Left ventricle myocardium inferior (tissue), 1 donor: ENCODE measurements around the gene KIAA1191. TPM values are rescaled to one million over a fixed set of nuclear protein-coding genes. Genes with fewer than 3 reads are reported as not detected.
"Not testable (repeated sequence)": the region's sequence is repeated elsewhere in the genome, so short reads cannot be mapped to it uniquely, and the experiment has no call there.

Experiments
- DNase-seq: peaks from one replicate; pipeline ENCODE4 v3.0.0-alpha.2; 2020
- H3K27ac ChIP-seq: fragments of 200-600 bp; replicated peaks from 2 replicates; pipeline ENCODE4 v1.8.0; 2021
- H3K27me3 ChIP-seq: fragments of 200-600 bp; 2 replicates; pipeline ENCODE4 v1.8.0; 2021; ENCODE audit warnings: low read depth
- H3K36me3 ChIP-seq: fragments of 200-600 bp; 2 replicates; pipeline ENCODE4 v1.8.0; 2021
- H3K4me1 ChIP-seq: fragments of 200-600 bp; 2 replicates; pipeline ENCODE4 v1.8.0; 2021
- H3K4me3 ChIP-seq: fragments of 200-600 bp; 2 replicates; pipeline ENCODE4 v1.8.0; 2021; ENCODE audit warnings: mild to moderate bottlenecking, moderate library complexity
- H3K9me3 ChIP-seq: fragments of 200-600 bp; replicated peaks from 2 replicates; pipeline ENCODE4 v1.8.0; 2021
- intact Hi-C: fragments of 100-400 bp; cut with micrococcal nuclease; formaldehyde crosslinking; loops from one replicate; pipeline ENCODE4 v1.11.0; 2022
- total RNA-seq: library from RNA; stranded (reverse); fragmentation: NEBNext Ultra II Directional; extraction: Animal tissue kit (Norgen Biotek cat#: 25700); gene quantifications from one replicate; pipeline ENCODE4 v1.2.1, GENCODE V29; 2021
- TF ChIP-seq, protein P1 (sequence below): fragments of 200-600 bp; IDR thresholded peaks from 2 replicates; pipeline ENCODE4 v1.8.0; 2021; ENCODE audit warnings: antibody characterized with exemption, mild to moderate bottlenecking, borderline replicate concordance
- donor health status: DM: no; HTN: yes; CAD: no; lungs with severe emphysema.

The KIAA1191 gene
- total RNA-seq, 1 donor from 2014 or later: 91.6 TPM

DNA sequence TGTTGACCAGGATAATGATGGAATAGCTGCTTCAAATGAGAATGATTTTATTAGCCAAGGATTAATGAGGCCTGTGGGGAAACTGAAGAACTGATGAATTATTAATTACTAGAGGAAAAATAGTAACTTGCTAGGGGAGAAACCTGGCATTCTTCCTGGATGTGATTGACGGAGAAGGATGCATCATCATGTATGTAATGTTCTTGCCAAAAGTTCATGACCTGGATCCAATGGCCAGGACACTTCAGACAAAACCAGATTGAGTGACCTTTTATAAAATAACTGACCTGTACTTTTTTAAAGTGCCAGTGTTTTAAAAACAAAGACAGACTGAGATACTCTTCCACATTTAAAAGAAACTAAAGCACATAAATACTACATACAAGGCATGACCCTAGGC lies 23.7 kb downstream of the KIAA1191 start:
- no peaks in the 10 kb centered on the region for H3K4me1 ChIP-seq
- no peak overlapping the region for H3K27ac ChIP-seq
- H3K4me3 ChIP-seq: no peak overlapping the region
- no peak for DNase-seq
- intact Hi-C loops: no loop called here
- peaks cover 17% of the 10 kb centered on the region for H3K9me3 ChIP-seq
- no peaks in the 10 kb centered on the region for H3K27me3 ChIP-seq
- peaks cover 34% of the 10 kb centered on the region for H3K36me3 ChIP-seq
- TF ChIP-seq, protein P1, sequence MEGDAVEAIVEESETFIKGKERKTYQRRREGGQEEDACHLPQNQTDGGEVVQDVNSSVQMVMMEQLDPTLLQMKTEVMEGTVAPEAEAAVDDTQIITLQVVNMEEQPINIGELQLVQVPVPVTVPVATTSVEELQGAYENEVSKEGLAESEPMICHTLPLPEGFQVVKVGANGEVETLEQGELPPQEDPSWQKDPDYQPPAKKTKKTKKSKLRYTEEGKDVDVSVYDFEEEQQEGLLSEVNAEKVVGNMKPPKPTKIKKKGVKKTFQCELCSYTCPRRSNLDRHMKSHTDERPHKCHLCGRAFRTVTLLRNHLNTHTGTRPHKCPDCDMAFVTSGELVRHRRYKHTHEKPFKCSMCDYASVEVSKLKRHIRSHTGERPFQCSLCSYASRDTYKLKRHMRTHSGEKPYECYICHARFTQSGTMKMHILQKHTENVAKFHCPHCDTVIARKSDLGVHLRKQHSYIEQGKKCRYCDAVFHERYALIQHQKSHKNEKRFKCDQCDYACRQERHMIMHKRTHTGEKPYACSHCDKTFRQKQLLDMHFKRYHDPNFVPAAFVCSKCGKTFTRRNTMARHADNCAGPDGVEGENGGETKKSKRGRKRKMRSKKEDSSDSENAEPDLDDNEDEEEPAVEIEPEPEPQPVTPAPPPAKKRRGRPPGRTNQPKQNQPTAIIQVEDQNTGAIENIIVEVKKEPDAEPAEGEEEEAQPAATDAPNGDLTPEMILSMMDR: no peak

DNA sequence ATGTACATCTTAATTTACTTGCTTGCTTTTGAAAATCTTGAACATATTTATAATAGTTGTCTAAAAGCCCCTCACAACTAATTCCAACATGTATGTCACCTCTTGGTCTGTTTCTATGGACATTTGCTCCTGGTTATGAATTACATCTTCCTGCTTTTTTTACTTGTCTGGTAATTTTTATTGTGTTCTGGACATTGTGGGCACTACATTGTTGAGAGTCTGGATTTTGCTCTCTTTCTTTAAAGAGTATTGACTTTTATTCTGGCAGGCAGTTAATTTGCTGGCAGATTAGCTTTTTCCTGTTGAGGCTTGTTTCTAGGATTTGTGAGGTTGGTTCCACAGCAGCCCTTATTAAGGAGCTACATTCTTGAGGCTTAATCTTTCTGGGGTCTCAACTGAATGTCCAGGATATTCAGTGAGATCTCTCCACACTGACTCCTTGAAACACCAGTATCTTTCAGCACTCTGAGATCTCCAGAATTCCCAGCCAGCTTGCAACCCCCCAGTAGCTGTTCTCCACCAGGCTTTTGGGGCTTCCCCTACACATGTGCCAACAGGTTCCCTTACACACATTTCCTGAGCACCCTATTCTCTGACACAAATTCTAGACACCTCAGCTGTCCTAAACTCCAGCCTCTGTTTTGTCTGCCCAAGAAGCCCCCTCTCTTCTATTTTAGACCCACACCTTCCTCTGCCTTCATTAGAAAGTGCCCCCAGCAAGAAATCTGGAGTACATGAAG lies 27.4 kb downstream of the KIAA1191 start:
- no peaks in the 10 kb centered on the region for H3K27me3 ChIP-seq
- peaks cover 41% of the 10 kb centered on the region for H3K36me3 ChIP-seq
- TF ChIP-seq, protein P1: no peak
- intact Hi-C loops: no loop called here
- no peaks in the 10 kb centered on the region for H3K4me1 ChIP-seq
- H3K27ac ChIP-seq: no peak overlapping the region
- H3K9me3 ChIP-seq: peaks cover 17% of the 10 kb centered on the region
- no peak for DNase-seq
- no peak overlapping the region for H3K4me3 ChIP-seq

DNA sequence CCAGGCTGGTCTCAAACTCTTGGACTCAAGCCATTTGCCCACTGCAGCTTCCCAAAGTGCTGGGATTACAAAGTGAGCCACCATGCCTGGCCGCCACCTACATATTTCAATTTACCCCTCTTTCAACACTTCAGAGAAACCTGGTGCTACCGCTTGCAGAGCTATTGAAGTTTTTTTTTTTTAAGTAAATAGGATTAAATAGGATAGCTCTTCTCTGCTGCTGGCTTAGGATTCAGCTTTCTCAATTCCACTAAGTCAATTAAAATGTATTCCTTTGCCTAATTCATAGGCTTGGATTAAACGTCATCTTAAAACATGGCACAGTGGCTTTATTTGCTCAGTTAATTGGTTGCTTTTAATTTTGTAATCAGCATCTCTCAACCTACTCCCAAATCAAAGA lies 41.0 kb downstream of the KIAA1191 start:
- intact Hi-C loops: no loop called here
- Histone ChIP-seq H3K4me1 (no peaks in the 10 kb centered on the region), H3K9me3 (no peaks in the 10 kb centered on the region), H3K4me3 (no peak overlapping the region), H3K36me3 (peaks cover 35% of the 10 kb centered on the region), H3K27me3 (no peaks in the 10 kb centered on the region), H3K27ac (no peak overlapping the region)
- TF ChIP-seq, protein P1: no peak
- no peak for DNase-seq

- Histone ChIP-seq H3K4me1 (no peaks in the 10 kb centered on the region), H3K27ac (no peak overlapping the region), H3K36me3 (peaks cover 40% of the 10 kb centered on the region), H3K9me3 (no peaks in the 10 kb centered on the region), H3K27me3 (no peaks in the 10 kb centered on the region), H3K4me3 (no peak overlapping the region)
- TF ChIP-seq, protein P1: peak; percentile 44
- no peak for DNase-seq
- intact Hi-C loops: no loop called here
Observed at GRCh38 chr5:176319827-176320554, 41.6 kb downstream of the KIAA1191 start.

- Histone ChIP-seq H3K9me3 (no peaks in the 10 kb centered on the region), H3K27ac (no peak overlapping the region), H3K4me3 (no peak overlapping the region), H3K4me1 (no peaks in the 10 kb centered on the region), H3K27me3 (no peaks in the 10 kb centered on the region), H3K36me3 (peaks cover 33% of the 10 kb centered on the region)
- no peak for DNase-seq
- TF ChIP-seq, protein P1: no peak
- intact Hi-C loops: no loop called here
Observed at GRCh38 chr5:176317534-176318374, 43.8 kb downstream of the KIAA1191 start.

- H3K27ac ChIP-seq, H3K27me3 ChIP-seq, H3K9me3 ChIP-seq, intact Hi-C loops, DNase-seq, H3K4me1 ChIP-seq, H3K4me3 ChIP-seq: not testable (repeated sequence)
- peaks cover 22% of the 10 kb centered on the region for H3K36me3 ChIP-seq
Observed at GRCh38 chr5:176305356-176305755, 56.2 kb downstream of the KIAA1191 start.
